ENCODE data around the gene DDX10. TPM values are rescaled to one million over a fixed set of nuclear protein-coding genes. Genes with fewer than 3 reads are reported as not detected.

The DDX10 gene
- total and polyA plus RNA-seq, 9 of the 15 experiments (the other 6 are each of a cell fraction or from before 2014, with no cell fraction given): 33.9 to 94.6 (median 50.7) TPM

- CTCF ChIA-PET (ENCODE audit: low intra/inter-chr PET ratio): no interaction called here
- H3K4me3 ChIP-seq: no peak overlapping the region
- H3K36me3 ChIP-seq (ENCODE audit: control insufficient read depth, insufficient read depth, low read length): no peaks in the 10 kb centered on the region
- 48% methylated on average over 2 of the region's 2 CpGs for WGBS (ENCODE audit: insufficient coverage, low coverage, missing lambda C conversion rate)
- 0 out of 2 replicates have a peak, but pooled peaks cover 5% of the 10 kb centered on the region for H3K9me3 ChIP-seq (replicated peaks; ENCODE audit: control insufficient read depth, insufficient read depth, low read depth, low read length)
- no peaks in the 10 kb centered on the region for H4K20me1 ChIP-seq (replicated peaks; ENCODE audit: control insufficient read depth, insufficient read depth, low read length)
- no peaks in the 10 kb centered on the region for H3K27me3 ChIP-seq (ENCODE audit: control insufficient read depth in 2 of 2, insufficient read depth in 2 of 2, low read length in 2 of 2)
- DNase-seq (ENCODE audit: extremely low read depth in 1 of 4, low spot score in 3 of 4) (no peak), FAIRE-seq (no peak), ATAC-seq (no peak)
- no peaks in the 10 kb centered on the region for H3K79me2 ChIP-seq (ENCODE audit: control insufficient read depth, insufficient read depth, low read length)
- peaks cover 3 to 5% of the 10 kb centered on the region in 2 experiments; a peak in 3 of 5 replicates for H3K4me1 ChIP-seq (replicated peaks in 1 of 2; ENCODE audit: control insufficient read depth in 2 of 2, insufficient read depth in 2 of 2, low read length in 2 of 2)
- H3K9me1 ChIP-seq (ENCODE audit: control insufficient read depth, insufficient read depth, low read length): no peaks in the 10 kb centered on the region
- TF ChIP-seq TRIM28 (IDR thresholded peaks at IDR 0.05) (peak; percentile 72; the same call in 1 of the 2 replicates), SPI1 (IDR thresholded peaks at IDR 0.05; ENCODE audit: borderline replicate concordance, low read depth, low read length) (no peak), CBX3 (IDR thresholded peaks at IDR 0.05; ENCODE audit: borderline replicate concordance in 1 of 2, low read length in 2 of 2) (peak in 1 of 2 experiments; percentile 91; a peak in 2 of 3 replicates), CBX5 (IDR thresholded peaks at IDR 0.05; ENCODE audit: borderline replicate concordance, low read depth) (peak; percentile 67; the same call in 1 of the 2 replicates)
- no peak overlapping the region for H2AFZ ChIP-seq (ENCODE audit: low read depth, low read length)
- H3K27ac ChIP-seq (ENCODE audit: extremely low read depth, low read depth, low read length): no peak overlapping the region; the same call in 2 of the 3 replicates
- POLR2A ChIA-PET: interaction anchor here (0.6 kb wide), 3 partner anchors 59 to 1464 kb away, joined by 3 read pairs; partner anchors contain the start of gene ZC3H12C
- intact Hi-C loops (cut with micrococcal nuclease) (no loop called here), in situ Hi-C loops (cut with MboI) (no loop called here)
- H3K4me2 ChIP-seq (ENCODE audit: insufficient read depth, low read length): no peak overlapping the region
- H3K9ac ChIP-seq (ENCODE audit: insufficient read depth in 1 of 2, low read depth in 2 of 2, low read length in 2 of 2): no peak overlapping the region
- no TSS peak for BruUV-seq (replicated peaks)
Measured at GRCh38 chr11:108628812-108629211, 36.1 kb upstream of the DDX10 start.

- ChIA-PET POLR2A (interaction anchor here (0.6 to 1.5 kb wide), 2 partner anchors 10 to 59 kb away, joined by 3 read pairs; no protein-coding TSS in a partner anchor), CTCF (ENCODE audit: low intra/inter-chr PET ratio) (no interaction called here)
- Histone ChIP-seq H3K27ac (ENCODE audit: extremely low read depth, low read depth, low read length) (no peak overlapping the region), H3K9ac (ENCODE audit: insufficient read depth in 1 of 2, low read depth in 2 of 2, low read length in 2 of 2) (no peak overlapping the region), H3K27me3 (ENCODE audit: control insufficient read depth in 2 of 2, insufficient read depth in 2 of 2, low read length in 2 of 2) (no peaks in the 10 kb centered on the region), H3K4me1 (replicated peaks in 1 of 2; ENCODE audit: control insufficient read depth in 2 of 2, insufficient read depth in 2 of 2, low read length in 2 of 2) (peaks cover under 1 to 5% of the 10 kb centered on the region in 2 experiments; a peak in 3 of 5 replicates), H3K9me3 (replicated peaks; ENCODE audit: control insufficient read depth, insufficient read depth, low read depth, low read length) (0 out of 2 replicates have a peak, but pooled peaks cover 5% of the 10 kb centered on the region), H3K79me2 (ENCODE audit: control insufficient read depth, insufficient read depth, low read length) (no peaks in the 10 kb centered on the region), H2AFZ (ENCODE audit: low read depth, low read length) (no peak overlapping the region), H3K4me2 (ENCODE audit: insufficient read depth, low read length) (no peak overlapping the region), H3K4me3 (no peak overlapping the region), H3K9me1 (ENCODE audit: control insufficient read depth, insufficient read depth, low read length) (no peaks in the 10 kb centered on the region), H3K36me3 (ENCODE audit: control insufficient read depth, insufficient read depth, low read length) (no peaks in the 10 kb centered on the region), H4K20me1 (replicated peaks; ENCODE audit: control insufficient read depth, insufficient read depth, low read length) (no peaks in the 10 kb centered on the region)
- WGBS (ENCODE audit: insufficient coverage, low coverage, missing lambda C conversion rate): 13% methylated on average over 2 of the region's 3 CpGs
- intact Hi-C loops (cut with micrococcal nuclease): no loop called here
- no peak for FAIRE-seq
- TF ChIP-seq TCF3 (CRISPR knock-in tag; IDR thresholded peaks at IDR 0.05): no peak
- no peak for TF ChIP-seq NBN (IDR thresholded peaks at IDR 0.05; ENCODE audit: low read depth)
- no peak for TF ChIP-seq PTBP1 (IDR thresholded peaks at IDR 0.05; ENCODE audit: low read depth, low read length)
- no peak for TF ChIP-seq CEBPG (CRISPR knock-in tag; IDR thresholded peaks at IDR 0.05)
- no peak for TF ChIP-seq CEBPG (tag; conservative IDR thresholded peaks at IDR 0.05 in 1 of 2, IDR thresholded peaks at IDR 0.05 in 1 of 2)
- no peak for TF ChIP-seq ADNP (tag; IDR thresholded peaks at IDR 0.05)
- TF ChIP-seq LEF1 (IDR thresholded peaks at IDR 0.05): no peak
- TF ChIP-seq BACH1 (tag; IDR thresholded peaks at IDR 0.05): no peak
- TF ChIP-seq ZNF785 (CRISPR knock-in tag; IDR thresholded peaks at IDR 0.05): no peak
- TF ChIP-seq GABPB1 (CRISPR knock-in tag; IDR thresholded peaks at IDR 0.05): no peak
- TF ChIP-seq CTCFL (IDR thresholded peaks at IDR 0.05; ENCODE audit: borderline replicate concordance, insufficient read depth, low read depth, low read length, poor library complexity, severe bottlenecking): no peak
- no peak for TF ChIP-seq FOXA3 (CRISPR knock-in tag; conservative IDR thresholded peaks at IDR 0.05 in 1 of 2, IDR thresholded peaks at IDR 0.05 in 1 of 2)
- no peak for DNase-seq (ENCODE audit: extremely low read depth in 1 of 4, low spot score in 3 of 4)
- in situ Hi-C loops (cut with MboI): no loop called here
- BruUV-seq (replicated peaks): no TSS peak
- ATAC-seq: no peak
Measured at GRCh38 chr11:108629274-108629673, 35.6 kb upstream of the DDX10 start.
